DMS53 (cell line): ENCODE results near the gene KMT2B.
"Not testable (repeated sequence)": the region's sequence is repeated elsewhere in the genome, so short reads cannot be mapped to it uniquely, and the experiment has no call there.

Source experiments
- DNase-seq: peaks from one replicate; lab custom pipeline; 2025; lab: John Stamatoyannopoulos, UW

Gene KMT2B

GRCh38 chr19:35712567-35713505, 5.0 kb upstream of the KMT2B start:
- DNase-seq = no peak

- DNase-seq = no peak
These were observed 4.3 kb upstream of the KMT2B start for GRCh38 chr19:35713506-35713850.

GRCh38 chr19:35713904-35714495, 3.8 kb upstream of the KMT2B start:
- DNase-seq = no peak

- peak; percentile 40 for DNase-seq
These were observed 3.0 kb upstream of the KMT2B start for GRCh38 chr19:35714601-35715354.

GRCh38 chr19:35715355-35715809, 2.4 kb upstream of the KMT2B start:
- no peak for DNase-seq

- peak; percentile 90 for DNase-seq
These were observed 1.6 kb upstream of the KMT2B start for GRCh38 chr19:35715981-35716800.

GRCh38 chr19:35716801-35717664, 770 bp upstream of the KMT2B start:
- peak; percentile 98 for DNase-seq

- DNase-seq = peak; percentile 72
These were observed 690 bp downstream of the KMT2B start for GRCh38 chr19:35718345-35719041.

- no peak for DNase-seq
These were observed 1.8 kb downstream of the KMT2B start for GRCh38 chr19:35719402-35720162.

GRCh38 chr19:35720163-35720524, 2.3 kb downstream of the KMT2B start:
- no peak for DNase-seq

- DNase-seq = no peak
These were observed 2.8 kb downstream of the KMT2B start for GRCh38 chr19:35720648-35721047.

GRCh38 chr19:35721374-35721773, 3.6 kb downstream of the KMT2B start:
- DNase-seq = no peak

- DNase-seq = no peak
These were observed 4.7 kb downstream of the KMT2B start for GRCh38 chr19:35722461-35722860.

GRCh38 chr19:35722897-35723296, 5.1 kb downstream of the KMT2B start:
- DNase-seq = no peak

- DNase-seq = no peak
These were observed 5.9 kb downstream of the KMT2B start for GRCh38 chr19:35723671-35724070.

- not testable (repeated sequence) for DNase-seq
These were observed 6.3 kb downstream of the KMT2B start for GRCh38 chr19:35724132-35724531.

- no peak for DNase-seq
These were observed 6.8 kb downstream of the KMT2B start for GRCh38 chr19:35724560-35724959.

- DNase-seq = no peak
These were observed 7.5 kb downstream of the KMT2B start for GRCh38 chr19:35725216-35725861.
